ENCODE measurements around the gene IL20RA. TPM values are rescaled to one million over a fixed set of nuclear protein-coding genes. Genes with fewer than 3 reads are reported as not detected.

The IL20RA gene
- polyA plus RNA-seq, 1 of the 3 experiments (the other 2 are of a cell fraction): 0.10 TPM

DNA sequence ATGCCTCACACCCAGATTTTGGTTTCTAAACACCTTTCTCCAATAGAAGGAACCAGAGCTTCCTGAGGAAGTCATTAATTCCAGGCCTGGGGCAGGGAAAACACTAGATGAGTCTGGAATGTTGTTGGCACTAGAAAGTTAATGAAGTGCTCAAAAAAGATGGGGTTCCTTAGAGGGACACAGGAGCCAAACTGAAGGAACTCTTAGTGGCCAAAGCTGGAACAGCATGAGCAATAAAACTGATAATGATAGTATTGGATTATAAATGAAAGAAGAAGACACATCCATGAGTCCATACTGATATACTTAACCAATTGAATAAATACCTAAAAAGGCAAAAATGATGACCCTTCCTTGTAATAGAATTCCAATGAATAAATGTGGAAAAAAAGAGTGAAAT is 4.4 kb downstream of the IL20RA start:
- H3K36me3 ChIP-seq (replicated peaks in 1 of 2; ENCODE audit: control insufficient read depth in 1 of 2, insufficient read depth in 2 of 2, low read length in 1 of 2): no peaks in the 10 kb centered on the region
- DNase-seq: no peak
- H3K79me2 ChIP-seq (ENCODE audit: insufficient read depth): no peaks in the 10 kb centered on the region
- H4K20me1 ChIP-seq (ENCODE audit: insufficient read depth): no peaks in the 10 kb centered on the region
- ChIA-PET CTCF (interaction anchor here (0.7 to 1.1 kb wide), 3 partner anchors 9 to 49 kb away, joined by 3 read pairs; no protein-coding TSS in a partner anchor), POLR2A (no interaction called here)
- no peak overlapping the region for H2AFZ ChIP-seq (ENCODE audit: low read depth)
- peaks cover 0 to 3% of the 10 kb centered on the region in 2 experiments; a peak in 2 of 4 replicates for H3K4me1 ChIP-seq (ENCODE audit: control insufficient read depth in 1 of 2, insufficient read depth in 2 of 2, low read depth in 1 of 2, low read length in 1 of 2)
- no peak for TF ChIP-seq YY1 (IDR thresholded peaks at IDR 0.05; ENCODE audit: low read depth)
- no peak for TF ChIP-seq TEAD4 (IDR thresholded peaks at IDR 0.05; ENCODE audit: borderline replicate concordance, insufficient read depth)
- no peak for TF ChIP-seq GATA2 (CRISPR knock-in tag; IDR thresholded peaks at IDR 0.05)
- no peak for TF ChIP-seq RCOR1 (IDR thresholded peaks at IDR 0.05; ENCODE audit: low read length)
- no peak for TF ChIP-seq RXRA (IDR thresholded peaks at IDR 0.05; ENCODE audit: borderline replicate concordance, low read depth)
- TF ChIP-seq, protein P1, sequence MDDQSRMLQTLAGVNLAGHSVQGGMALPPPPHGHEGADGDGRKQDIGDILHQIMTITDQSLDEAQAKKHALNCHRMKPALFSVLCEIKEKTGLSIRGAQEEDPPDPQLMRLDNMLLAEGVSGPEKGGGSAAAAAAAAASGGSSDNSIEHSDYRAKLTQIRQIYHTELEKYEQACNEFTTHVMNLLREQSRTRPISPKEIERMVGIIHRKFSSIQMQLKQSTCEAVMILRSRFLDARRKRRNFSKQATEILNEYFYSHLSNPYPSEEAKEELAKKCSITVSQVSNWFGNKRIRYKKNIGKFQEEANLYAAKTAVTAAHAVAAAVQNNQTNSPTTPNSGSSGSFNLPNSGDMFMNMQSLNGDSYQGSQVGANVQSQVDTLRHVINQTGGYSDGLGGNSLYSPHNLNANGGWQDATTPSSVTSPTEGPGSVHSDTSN (IDR thresholded peaks at IDR 0.05): no peak
- TF ChIP-seq JUND (IDR thresholded peaks at IDR 0.05): no peak
- no peak for TF ChIP-seq EZH2phosphoT487 (IDR thresholded peaks at IDR 0.05; ENCODE audit: borderline replicate concordance, low read depth)
- no peak for TF ChIP-seq NRF1 (IDR thresholded peaks at IDR 0.05; ENCODE audit: low read depth, low read length)
- TF ChIP-seq ELF1 (IDR thresholded peaks at IDR 0.05): no peak
- no peak overlapping the region for H3K4me3 ChIP-seq (ENCODE audit: low read depth in 2 of 2, low read length in 1 of 2)
- no peak overlapping the region for H3K27ac ChIP-seq (ENCODE audit: low read depth in 2 of 2, low read length in 1 of 2)
- no peak overlapping the region for H3K4me2 ChIP-seq
- no peaks in the 10 kb centered on the region for H3K9me2 ChIP-seq
- peaks cover 15% of the 10 kb centered on the region; the same call in 1 of the 2 replicates for H3K27me3 ChIP-seq (ENCODE audit: insufficient read depth)
- H3K9ac ChIP-seq: no peak overlapping the region
- H3K9me3 ChIP-seq: no peaks in the 10 kb centered on the region
- H3F3A ChIP-seq (replicated peaks; ENCODE audit: insufficient read depth): no peaks in the 10 kb centered on the region

DNA sequence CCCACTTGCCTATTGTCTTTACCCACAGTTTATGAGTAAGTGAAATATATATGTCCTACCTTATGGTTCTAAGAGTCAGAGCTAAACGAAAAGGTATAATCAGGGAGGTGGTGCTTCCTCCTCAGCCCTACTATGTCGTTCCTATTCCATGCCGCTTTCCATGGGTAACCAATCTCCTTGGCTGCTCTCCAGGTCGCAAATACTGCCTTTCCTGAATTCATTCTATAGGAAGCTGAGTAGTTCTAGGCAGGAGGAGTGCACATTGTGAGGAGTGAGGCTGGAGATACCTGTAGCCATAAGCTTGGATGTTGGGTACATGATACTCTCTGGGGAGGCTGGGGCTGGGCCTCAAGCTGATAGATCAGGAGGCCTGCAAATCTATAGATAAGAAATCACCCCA is 5.8 kb downstream of the IL20RA start:
- no peak overlapping the region for H3K4me2 ChIP-seq
- no peaks in the 10 kb centered on the region for H3K36me3 ChIP-seq (replicated peaks in 1 of 2; ENCODE audit: control insufficient read depth in 1 of 2, insufficient read depth in 2 of 2, low read length in 1 of 2)
- TF ChIP-seq POLR2AphosphoS5 (IDR thresholded peaks at IDR 0.05; ENCODE audit: low read depth, low read length) (no peak), NFIC (IDR thresholded peaks at IDR 0.05; ENCODE audit: borderline replicate concordance) (no peak), TAF1 (IDR thresholded peaks at IDR 0.05; ENCODE audit: borderline replicate concordance, low read depth, low read length) (no peak), ELF1 (IDR thresholded peaks at IDR 0.05) (no peak), SIN3A (IDR thresholded peaks at IDR 0.05; ENCODE audit: borderline replicate concordance, low read depth, low read length) (no peak), RCOR1 (IDR thresholded peaks at IDR 0.05; ENCODE audit: low read length) (no peak), TCF12 (IDR thresholded peaks at IDR 0.05) (no peak), RAD21 (IDR thresholded peaks at IDR 0.05; ENCODE audit: low read length) (no peak), MEF2A (IDR thresholded peaks at IDR 0.05; ENCODE audit: borderline replicate concordance, low read depth) (no peak), RFX5 (IDR thresholded peaks at IDR 0.05; ENCODE audit: low read length) (no peak), MXI1 (IDR thresholded peaks at IDR 0.05; ENCODE audit: low read depth, low read length) (no peak), FOSL2 (IDR thresholded peaks at IDR 0.05; ENCODE audit: borderline replicate concordance, low read depth) (no peak), FOXJ3 (CRISPR knock-in tag; IDR thresholded peaks at IDR 0.05) (no peak), TEAD4 (IDR thresholded peaks at IDR 0.05; ENCODE audit: borderline replicate concordance, insufficient read depth) (no peak), EP300 (IDR thresholded peaks at IDR 0.05; ENCODE audit: borderline replicate concordance in 1 of 2, low read depth in 1 of 2, low read length in 1 of 2) (no peak), EZH2phosphoT487 (IDR thresholded peaks at IDR 0.05; ENCODE audit: borderline replicate concordance, low read depth) (no peak), SMC3 (IDR thresholded peaks at IDR 0.05; ENCODE audit: low read depth, low read length) (no peak)
- TF ChIP-seq, protein P2, sequence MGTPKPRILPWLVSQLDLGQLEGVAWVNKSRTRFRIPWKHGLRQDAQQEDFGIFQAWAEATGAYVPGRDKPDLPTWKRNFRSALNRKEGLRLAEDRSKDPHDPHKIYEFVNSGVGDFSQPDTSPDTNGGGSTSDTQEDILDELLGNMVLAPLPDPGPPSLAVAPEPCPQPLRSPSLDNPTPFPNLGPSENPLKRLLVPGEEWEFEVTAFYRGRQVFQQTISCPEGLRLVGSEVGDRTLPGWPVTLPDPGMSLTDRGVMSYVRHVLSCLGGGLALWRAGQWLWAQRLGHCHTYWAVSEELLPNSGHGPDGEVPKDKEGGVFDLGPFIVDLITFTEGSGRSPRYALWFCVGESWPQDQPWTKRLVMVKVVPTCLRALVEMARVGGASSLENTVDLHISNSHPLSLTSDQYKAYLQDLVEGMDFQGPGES (IDR thresholded peaks at IDR 0.05; ENCODE audit: low read depth, low read length): no peak
- TF ChIP-seq, protein P3, sequence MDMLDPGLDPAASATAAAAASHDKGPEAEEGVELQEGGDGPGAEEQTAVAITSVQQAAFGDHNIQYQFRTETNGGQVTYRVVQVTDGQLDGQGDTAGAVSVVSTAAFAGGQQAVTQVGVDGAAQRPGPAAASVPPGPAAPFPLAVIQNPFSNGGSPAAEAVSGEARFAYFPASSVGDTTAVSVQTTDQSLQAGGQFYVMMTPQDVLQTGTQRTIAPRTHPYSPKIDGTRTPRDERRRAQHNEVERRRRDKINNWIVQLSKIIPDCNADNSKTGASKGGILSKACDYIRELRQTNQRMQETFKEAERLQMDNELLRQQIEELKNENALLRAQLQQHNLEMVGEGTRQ (IDR thresholded peaks at IDR 0.05; ENCODE audit: borderline replicate concordance, low read depth, low read length): no peak
- H3K4me3 ChIP-seq (ENCODE audit: low read depth in 2 of 2, low read length in 1 of 2): no peak overlapping the region
- DNase-seq: no peak
- 43% methylated on average over 4 of the region's 4 CpGs for WGBS (ENCODE audit: low lambda C conversion rate)
- H3K9ac ChIP-seq: no peak overlapping the region
- H3K79me2 ChIP-seq (ENCODE audit: insufficient read depth): no peaks in the 10 kb centered on the region
- no peaks in the 10 kb centered on the region for H3F3A ChIP-seq (replicated peaks; ENCODE audit: insufficient read depth)
- peaks cover 11% of the 10 kb centered on the region; the same call in 1 of the 2 replicates for H3K27me3 ChIP-seq (ENCODE audit: insufficient read depth)
- H2AFZ ChIP-seq (ENCODE audit: low read depth): no peak overlapping the region
- no peaks in the 10 kb centered on the region for H3K9me3 ChIP-seq
- peaks cover 0 to 3% of the 10 kb centered on the region in 2 experiments; a peak in 2 of 4 replicates for H3K4me1 ChIP-seq (ENCODE audit: control insufficient read depth in 1 of 2, insufficient read depth in 2 of 2, low read depth in 1 of 2, low read length in 1 of 2)
- POLR2A ChIA-PET: interaction anchor here (0.6 kb wide), 1 partner anchor 50 kb away, joined by 3 read pairs; no protein-coding TSS in a partner anchor
- CTCF ChIA-PET: interaction anchor here (1.4 kb wide), 1 partner anchor 10 kb away, joined by 7 read pairs; no protein-coding TSS in a partner anchor
- H3K9me2 ChIP-seq: no peaks in the 10 kb centered on the region
- no peak overlapping the region for H3K27ac ChIP-seq (ENCODE audit: low read depth in 2 of 2, low read length in 1 of 2)
- no peaks in the 10 kb centered on the region for H4K20me1 ChIP-seq (ENCODE audit: insufficient read depth)

Measured in SK-N-SH (cell line).